ENCODE measurements around the gene GGT6.

Gene GGT6

GRCh38 chr17:4562015-4562969 lies 1.9 kb upstream of the GGT6 start:
- TF ChIP-seq EZH2 (IDR thresholded peaks at IDR 0.05; ENCODE audit: borderline replicate concordance, low read length) (no peak), CTCF (IDR thresholded peaks at IDR 0.05; ENCODE audit: low read length) (no peak)
- Histone ChIP-seq H3K4me3 (ENCODE audit: low read depth, low read length, poor library complexity, severe bottlenecking) (no peak overlapping the region), H4K20me1 (ENCODE audit: insufficient read depth, low read length) (no peaks in the 10 kb centered on the region)

GRCh38 chr17:4560837-4561256 lies 470 bp upstream of the GGT6 start:
- H3K4me1 ChIP-seq (ENCODE audit: insufficient read depth, low read length, severe bottlenecking) = peaks cover 23% of the 10 kb centered on the region
- no peak overlapping the region for H3K9ac ChIP-seq (ENCODE audit: low read length)
- H3K79me2 ChIP-seq (ENCODE audit: insufficient read depth, low read length) = no peaks in the 10 kb centered on the region
- H3F3A ChIP-seq (ENCODE audit: insufficient read depth, low read length) = no peaks in the 10 kb centered on the region
- no peaks in the 10 kb centered on the region for H3K9me3 ChIP-seq (ENCODE audit: low read length)
- TF ChIP-seq CTCF (IDR thresholded peaks at IDR 0.05; ENCODE audit: low read length) (peak; percentile 29; the same call in 1 of the 2 replicates), EZH2 (IDR thresholded peaks at IDR 0.05; ENCODE audit: borderline replicate concordance, low read length) (no peak)
- no peaks in the 10 kb centered on the region for H3K9me2 ChIP-seq (ENCODE audit: low read depth, low read length)
- no peaks in the 10 kb centered on the region; the same call in 1 of the 2 replicates for H3K27me3 ChIP-seq (ENCODE audit: insufficient read depth, low read length)
- no peak overlapping the region for H3K4me2 ChIP-seq (ENCODE audit: low read length)
- H3K36me3 ChIP-seq (ENCODE audit: insufficient read depth, low read length) = no peaks in the 10 kb centered on the region
- no peak overlapping the region for H3K4me3 ChIP-seq (ENCODE audit: low read depth, low read length, poor library complexity, severe bottlenecking)
- no peaks in the 10 kb centered on the region for H4K20me1 ChIP-seq (ENCODE audit: insufficient read depth, low read length)
- H2AFZ ChIP-seq (ENCODE audit: low read length) = no peak overlapping the region
- no peak overlapping the region for H3K27ac ChIP-seq (ENCODE audit: low read depth, low read length, poor library complexity, severe bottlenecking)

More at GRCh38 chr17:4562015-4562969, 1.9 kb upstream of the GGT6 start:
- H2AFZ ChIP-seq (ENCODE audit: low read length) = no peak overlapping the region
- H3K79me2 ChIP-seq (ENCODE audit: insufficient read depth, low read length) = no peaks in the 10 kb centered on the region
- H3K36me3 ChIP-seq (ENCODE audit: insufficient read depth, low read length) = no peaks in the 10 kb centered on the region
- peak overlapping the region; percentile 4; the same call in 1 of the 2 replicates for H3K4me2 ChIP-seq (ENCODE audit: low read length)
- H3K9me3 ChIP-seq (ENCODE audit: low read length) = no peaks in the 10 kb centered on the region
- H3K27ac ChIP-seq (ENCODE audit: low read depth, low read length, poor library complexity, severe bottlenecking) = no peak overlapping the region
- peaks cover 15% of the 10 kb centered on the region for H3K4me1 ChIP-seq (ENCODE audit: insufficient read depth, low read length, severe bottlenecking)
- H3K9ac ChIP-seq (ENCODE audit: low read length) = no peak overlapping the region
- no peaks in the 10 kb centered on the region; the same call in 1 of the 2 replicates for H3K27me3 ChIP-seq (ENCODE audit: insufficient read depth, low read length)
- H3F3A ChIP-seq (ENCODE audit: insufficient read depth, low read length) = no peaks in the 10 kb centered on the region
- H3K9me2 ChIP-seq (ENCODE audit: low read depth, low read length) = no peaks in the 10 kb centered on the region

GRCh38 chr17:4559966-4560365 lies 411 bp downstream of the GGT6 start:
- H3K4me3 ChIP-seq (ENCODE audit: low read depth, low read length, poor library complexity, severe bottlenecking) = no peak overlapping the region
- TF ChIP-seq EZH2 (IDR thresholded peaks at IDR 0.05; ENCODE audit: borderline replicate concordance, low read length) (no peak), CTCF (IDR thresholded peaks at IDR 0.05; ENCODE audit: low read length) (no peak)
- peaks cover 27% of the 10 kb centered on the region for H3K4me1 ChIP-seq (ENCODE audit: insufficient read depth, low read length, severe bottlenecking)
- no peaks in the 10 kb centered on the region for H3K9me2 ChIP-seq (ENCODE audit: low read depth, low read length)
- no peak overlapping the region for H3K9ac ChIP-seq (ENCODE audit: low read length)
- H3F3A ChIP-seq (ENCODE audit: insufficient read depth, low read length) = no peaks in the 10 kb centered on the region
- H2AFZ ChIP-seq (ENCODE audit: low read length) = no peak overlapping the region
- H3K36me3 ChIP-seq (ENCODE audit: insufficient read depth, low read length) = no peaks in the 10 kb centered on the region; the same call in 1 of the 2 replicates
- H3K27me3 ChIP-seq (ENCODE audit: insufficient read depth, low read length) = no peaks in the 10 kb centered on the region; the same call in 1 of the 2 replicates
- no peaks in the 10 kb centered on the region for H4K20me1 ChIP-seq (ENCODE audit: insufficient read depth, low read length)
- H3K27ac ChIP-seq (ENCODE audit: low read depth, low read length, poor library complexity, severe bottlenecking) = no peak overlapping the region
- H3K79me2 ChIP-seq (ENCODE audit: insufficient read depth, low read length) = peaks cover under 1% of the 10 kb centered on the region
- H3K4me2 ChIP-seq (ENCODE audit: low read length) = no peak overlapping the region
- H3K9me3 ChIP-seq (ENCODE audit: low read length) = no peaks in the 10 kb centered on the region

Measured in OCI-LY1 (cell line).